Activated T-helper 17 cell treated with anti-CD3 and anti-CD28 coated beads, Interleukin-2, amount 50 U/mL, for 72 hours (primary cell): Measurements from ENCODE around the gene STUB1. TPM values are rescaled to one million over a fixed set of nuclear protein-coding genes. Genes with fewer than 3 reads are reported as not detected.
"Not testable (repeated sequence)": the region's sequence is repeated elsewhere in the genome, so short reads cannot be mapped to it uniquely, and the experiment has no call there.

Experiments used
- ATAC-seq: fragments of 150-1000 bp; cut with Tn5 transposase; replicated peaks from 2 replicates; pipeline ENCODE4 v1.10.0; 2021; ENCODE audit warnings: mild to moderate bottlenecking, moderate library complexity
- H3K27ac Mint-ChIP-seq: one replicate; pipeline ENCODE4 v1.8.0; 2022; ENCODE audit warnings: mixed read lengths
- H3K27me3 Mint-ChIP-seq: one replicate; pipeline ENCODE4 v1.8.0; 2022; ENCODE audit warnings: mixed read lengths
- H3K36me3 Mint-ChIP-seq: one replicate; pipeline ENCODE4 v1.8.0; 2022; ENCODE audit warnings: low read depth, mild to moderate bottlenecking, mixed read lengths
- H3K4me1 Mint-ChIP-seq: one replicate; pipeline ENCODE4 v1.8.0; 2022; ENCODE audit warnings: mixed read lengths
- H3K4me3 Mint-ChIP-seq: one replicate; pipeline ENCODE4 v1.8.0; 2022; ENCODE audit warnings: mild to moderate bottlenecking, mixed read lengths
- H3K9me3 Mint-ChIP-seq: one replicate; pipeline ENCODE4 v1.8.0; 2022; ENCODE audit warnings: mixed read lengths
- total RNA-seq, 2 donors: library from RNA; stranded (reverse); gene quantifications; one replicate each; pipeline ENCODE4 v1.2.3, GENCODE V29; 2022

The STUB1 gene
- total RNA-seq, 2 donors from 2014 or later, result 47.5 to 98.2 TPM

DNA sequence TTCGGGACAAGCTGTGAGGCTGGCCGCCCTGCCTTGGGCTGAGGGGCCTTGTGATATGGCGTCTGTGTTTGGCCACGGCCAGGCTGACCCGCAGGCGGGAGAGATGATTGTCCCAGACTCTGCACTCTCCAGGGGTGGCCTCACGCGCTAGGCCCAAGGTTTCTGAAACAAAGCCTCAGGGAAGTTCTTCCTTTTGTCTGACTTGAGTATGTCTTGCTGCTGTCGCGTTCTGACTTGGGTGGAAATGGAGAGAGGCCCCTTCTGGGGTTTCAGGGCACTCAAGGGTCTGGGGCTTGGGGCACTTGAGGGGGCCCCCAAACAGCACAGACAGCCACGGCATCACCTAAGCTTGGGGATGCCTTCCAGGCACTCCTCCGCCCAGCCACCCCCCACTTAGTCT lies 30.9 kb downstream of the STUB1 start:
- Mint-ChIP-seq H3K4me3 (no peak overlapping the region), H3K4me1 (no peaks in the 10 kb centered on the region), H3K36me3 (no peaks in the 10 kb centered on the region), H3K27me3 (peaks cover 12% of the 10 kb centered on the region), H3K27ac (no peak overlapping the region), H3K9me3 (no peaks in the 10 kb centered on the region)
- no peak for ATAC-seq

DNA sequence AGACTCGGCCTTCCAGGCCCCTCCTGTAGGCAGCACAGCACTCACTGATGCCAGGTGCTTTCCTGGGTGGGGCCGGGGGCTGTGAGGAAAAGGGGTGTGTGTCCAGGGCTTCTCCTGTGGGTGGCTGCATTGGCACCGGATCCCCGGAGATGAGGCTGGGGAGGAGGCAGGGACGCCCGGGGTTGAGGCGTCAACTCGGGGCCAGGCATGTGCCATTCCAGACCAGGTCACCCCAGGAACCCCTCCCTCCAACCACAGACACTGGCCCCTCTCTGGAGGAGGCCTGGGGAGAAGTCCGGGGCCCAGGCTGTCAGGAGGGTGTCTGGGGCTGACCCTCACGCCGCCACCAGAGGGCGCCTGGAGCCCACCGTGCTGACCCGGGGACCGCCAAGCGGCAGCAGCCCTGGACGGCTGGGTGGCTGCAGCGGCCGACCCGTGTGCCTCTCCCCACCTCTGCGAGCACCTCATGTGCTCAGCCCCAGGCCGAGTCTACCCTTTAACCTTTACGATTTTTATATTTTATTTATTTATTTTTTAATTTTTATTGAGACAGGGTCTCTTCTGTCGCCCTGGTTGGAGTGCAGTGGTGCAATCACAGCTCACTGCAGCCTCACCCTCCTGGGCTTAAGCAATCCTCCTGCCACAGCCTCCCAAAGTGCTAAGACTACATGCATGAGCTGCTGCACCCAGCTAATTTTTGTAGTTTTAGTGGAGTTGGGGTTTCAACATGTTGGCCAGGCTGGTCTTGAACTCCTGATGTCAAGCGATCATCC lies 31.5 kb downstream of the STUB1 start:
- peak; percentile 70 for ATAC-seq
- no peaks in the 10 kb centered on the region for H3K4me1 Mint-ChIP-seq
- peaks cover 8% of the 10 kb centered on the region for H3K27me3 Mint-ChIP-seq
- no peaks in the 10 kb centered on the region for H3K9me3 Mint-ChIP-seq
- no peak overlapping the region for H3K4me3 Mint-ChIP-seq
- no peak overlapping the region for H3K27ac Mint-ChIP-seq
- no peaks in the 10 kb centered on the region for H3K36me3 Mint-ChIP-seq

- not testable (repeated sequence) for H3K36me3 Mint-ChIP-seq, ATAC-seq, H3K9me3 Mint-ChIP-seq, H3K27me3 Mint-ChIP-seq, H3K27ac Mint-ChIP-seq, H3K4me3 Mint-ChIP-seq, H3K4me1 Mint-ChIP-seq
Measured at GRCh38 chr16:712740-713250, 32.6 kb downstream of the STUB1 start.

DNA sequence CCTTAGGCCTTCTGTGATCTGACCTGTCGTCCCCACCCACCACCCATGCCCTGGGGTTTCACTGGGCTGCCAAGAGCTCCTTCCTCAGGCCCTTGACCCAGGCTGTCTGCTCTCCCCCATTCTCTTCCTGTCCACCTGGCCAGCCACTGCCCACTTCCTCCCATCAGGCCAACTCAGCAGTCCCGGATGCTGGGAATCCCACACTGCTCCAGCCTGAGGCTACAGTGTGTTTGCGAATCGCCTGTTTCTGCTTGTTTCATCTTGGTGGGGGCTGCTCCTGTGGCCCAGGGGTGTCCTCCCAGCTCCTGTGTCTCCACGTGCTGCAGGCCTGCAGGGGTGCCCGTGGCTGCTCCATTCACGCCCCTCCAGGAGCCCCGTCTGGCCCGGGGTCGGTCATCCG lies 33.9 kb downstream of the STUB1 start:
- H3K4me1 Mint-ChIP-seq, result no peaks in the 10 kb centered on the region
- no peak overlapping the region for H3K4me3 Mint-ChIP-seq
- no peak for ATAC-seq
- H3K36me3 Mint-ChIP-seq, result no peaks in the 10 kb centered on the region
- no peaks in the 10 kb centered on the region for H3K9me3 Mint-ChIP-seq
- no peaks in the 10 kb centered on the region for H3K27me3 Mint-ChIP-seq
- H3K27ac Mint-ChIP-seq, result no peak overlapping the region

DNA sequence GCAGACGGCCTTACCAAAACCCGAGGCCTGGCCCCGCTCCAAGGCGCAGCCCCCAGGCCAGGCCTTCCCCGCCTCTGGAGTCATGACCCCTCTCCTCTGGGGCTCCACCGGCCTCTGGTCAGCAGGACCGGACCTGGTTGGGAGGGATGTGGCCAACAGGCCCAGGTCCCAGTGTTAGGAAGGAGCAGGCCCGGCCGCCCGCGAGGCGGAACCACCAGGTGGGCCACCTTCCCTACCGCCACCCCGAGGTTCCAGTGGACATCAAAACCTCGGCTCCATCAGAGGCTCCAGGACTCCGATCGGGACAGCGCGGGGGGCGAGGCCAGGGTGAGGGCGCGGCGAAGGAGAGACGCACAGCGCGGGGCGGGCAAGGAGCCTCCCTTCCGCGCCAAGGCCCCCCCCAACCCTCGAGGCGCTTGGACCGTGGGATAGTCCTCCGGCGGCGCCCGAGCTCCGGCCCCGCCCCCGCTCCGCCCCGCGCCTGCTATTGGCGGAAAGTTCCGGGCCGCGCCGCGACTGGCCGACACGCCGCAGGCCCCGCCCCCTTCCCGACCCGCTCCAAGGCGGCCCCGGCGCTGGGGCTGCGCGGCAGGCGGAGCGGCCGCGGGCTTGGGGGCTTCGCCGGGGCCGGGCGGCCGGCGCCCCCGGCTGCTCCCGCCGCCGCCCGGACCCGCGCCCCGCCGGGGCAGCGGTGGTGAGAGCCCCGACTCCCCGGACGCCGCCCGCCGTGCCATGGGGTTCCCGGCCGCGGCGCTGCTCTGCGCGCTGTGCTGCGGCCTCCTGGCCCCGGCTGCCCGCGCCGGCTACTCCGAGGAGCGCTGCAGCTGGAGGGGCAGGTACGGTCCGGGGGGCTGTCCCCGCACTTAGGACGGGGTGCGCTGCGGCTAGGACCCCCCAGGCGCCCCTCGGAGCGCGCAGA lies 34.6 kb downstream of the STUB1 start, which contains the start of gene METRN:
Gene METRN, plus strand, starts transcription at position 561 of the 919 bp plus-strand sequence. Its CDS starts 172 bp downstream, at position 733.
- Mint-ChIP-seq H3K4me3 (peak within 1 kb of the TSS; percentile 44), H3K36me3 (no peaks in the 10 kb centered on the region), H3K4me1 (no peaks in the 10 kb centered on the region), H3K9me3 (no peaks in the 10 kb centered on the region), H3K27me3 (no peaks in the 10 kb centered on the region), H3K27ac (no peak within 1 kb of the TSS)
- peak; percentile 93 for ATAC-seq

DNA sequence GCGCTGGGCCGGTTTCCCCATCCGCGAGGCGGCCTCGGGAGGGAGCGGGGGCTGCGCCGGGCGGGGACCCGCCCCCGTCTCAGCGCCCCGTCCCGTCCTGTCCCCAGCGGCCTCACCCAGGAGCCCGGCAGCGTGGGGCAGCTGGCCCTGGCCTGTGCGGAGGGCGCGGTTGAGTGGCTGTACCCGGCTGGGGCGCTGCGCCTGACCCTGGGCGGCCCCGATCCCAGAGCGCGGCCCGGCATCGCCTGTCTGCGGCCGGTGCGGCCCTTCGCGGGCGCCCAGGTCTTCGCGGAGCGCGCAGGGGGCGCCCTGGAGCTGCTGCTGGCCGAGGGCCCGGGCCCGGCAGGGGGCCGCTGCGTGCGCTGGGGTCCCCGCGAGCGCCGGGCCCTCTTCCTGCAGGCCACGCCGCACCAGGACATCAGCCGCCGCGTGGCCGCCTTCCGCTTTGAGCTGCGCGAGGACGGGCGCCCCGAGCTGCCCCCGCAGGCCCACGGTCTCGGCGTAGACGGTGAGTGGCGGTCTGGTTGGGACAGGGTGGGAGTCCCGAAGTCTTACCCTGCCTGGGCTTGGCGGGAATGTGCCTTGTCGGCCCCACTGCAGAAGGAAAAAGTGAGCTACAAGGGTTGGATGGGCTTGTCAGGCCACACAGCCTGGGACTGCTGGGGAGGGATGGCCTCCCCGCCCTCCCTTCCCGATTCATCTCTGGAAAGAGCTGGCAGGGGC lies 35.4 kb downstream of the STUB1 start:
- H3K27ac Mint-ChIP-seq, result no peak overlapping the region
- H3K4me3 Mint-ChIP-seq, result peak overlapping the region; percentile 44
- no peaks in the 10 kb centered on the region for H3K9me3 Mint-ChIP-seq
- ATAC-seq, result peak; percentile 6
- H3K27me3 Mint-ChIP-seq, result no peaks in the 10 kb centered on the region
- H3K36me3 Mint-ChIP-seq, result no peaks in the 10 kb centered on the region
- no peaks in the 10 kb centered on the region for H3K4me1 Mint-ChIP-seq

DNA sequence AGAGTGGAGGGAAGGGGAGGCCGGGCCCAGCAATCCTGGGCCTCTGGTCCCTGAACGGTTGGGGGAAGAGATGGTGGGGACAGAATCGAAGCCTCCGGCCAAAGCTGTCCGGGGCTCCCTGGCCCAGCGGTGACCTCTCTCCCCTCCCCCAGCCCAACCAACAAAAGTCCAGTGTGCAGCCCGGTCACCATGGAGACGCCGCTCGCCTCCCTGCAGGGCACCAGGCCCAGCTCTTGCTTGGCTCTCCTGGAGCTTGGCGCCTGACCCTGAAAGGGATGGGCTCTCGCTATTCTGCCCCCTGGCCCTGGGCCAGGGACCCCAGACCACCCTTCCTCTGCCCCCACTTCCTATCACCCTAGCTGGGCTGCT lies 36.0 kb downstream of the STUB1 start:
- Mint-ChIP-seq H3K4me1 (no peaks in the 10 kb centered on the region), H3K9me3 (no peaks in the 10 kb centered on the region), H3K4me3 (peak overlapping the region; percentile 44), H3K36me3 (no peaks in the 10 kb centered on the region), H3K27ac (no peak overlapping the region), H3K27me3 (no peaks in the 10 kb centered on the region)
- ATAC-seq, result no peak

DNA sequence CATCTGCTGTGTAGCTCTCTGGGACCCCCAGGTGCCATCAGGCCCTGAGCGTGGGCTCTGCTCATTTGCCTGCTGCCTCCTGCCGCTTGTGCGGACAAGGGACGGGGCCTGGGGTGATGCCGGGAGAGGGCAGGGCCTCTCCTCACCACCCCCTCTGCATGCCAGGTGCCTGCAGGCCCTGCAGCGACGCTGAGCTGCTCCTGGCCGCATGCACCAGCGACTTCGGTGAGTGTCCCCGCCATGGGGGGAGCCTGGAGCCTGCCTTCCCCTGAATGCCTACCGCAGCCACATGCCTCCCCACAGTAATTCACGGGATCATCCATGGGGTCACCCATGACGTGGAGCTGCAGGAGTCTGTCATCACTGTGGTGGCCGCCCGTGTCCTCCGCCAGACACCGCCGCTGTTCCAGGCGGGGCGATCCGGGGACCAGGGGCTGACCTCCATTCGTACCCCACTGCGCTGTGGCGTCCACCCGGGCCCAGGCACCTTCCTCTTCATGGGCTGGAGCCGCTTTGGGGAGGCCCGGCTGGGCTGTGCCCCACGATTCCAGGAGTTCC lies 36.6 kb downstream of the STUB1 start:
- no peak for ATAC-seq
- Mint-ChIP-seq H3K36me3 (no peaks in the 10 kb centered on the region), H3K4me3 (peak overlapping the region; percentile 44), H3K4me1 (no peaks in the 10 kb centered on the region), H3K27ac (no peak overlapping the region), H3K9me3 (no peaks in the 10 kb centered on the region), H3K27me3 (no peaks in the 10 kb centered on the region)

GRCh38 chr16:717450-718245 lies 37.4 kb downstream of the STUB1 start:
- H3K4me3 Mint-ChIP-seq, result no peak overlapping the region
- ATAC-seq, result no peak
- H3K27me3 Mint-ChIP-seq, result no peaks in the 10 kb centered on the region
- no peaks in the 10 kb centered on the region for H3K36me3 Mint-ChIP-seq
- no peak overlapping the region for H3K27ac Mint-ChIP-seq
- no peaks in the 10 kb centered on the region for H3K9me3 Mint-ChIP-seq
- no peaks in the 10 kb centered on the region for H3K4me1 Mint-ChIP-seq

DNA sequence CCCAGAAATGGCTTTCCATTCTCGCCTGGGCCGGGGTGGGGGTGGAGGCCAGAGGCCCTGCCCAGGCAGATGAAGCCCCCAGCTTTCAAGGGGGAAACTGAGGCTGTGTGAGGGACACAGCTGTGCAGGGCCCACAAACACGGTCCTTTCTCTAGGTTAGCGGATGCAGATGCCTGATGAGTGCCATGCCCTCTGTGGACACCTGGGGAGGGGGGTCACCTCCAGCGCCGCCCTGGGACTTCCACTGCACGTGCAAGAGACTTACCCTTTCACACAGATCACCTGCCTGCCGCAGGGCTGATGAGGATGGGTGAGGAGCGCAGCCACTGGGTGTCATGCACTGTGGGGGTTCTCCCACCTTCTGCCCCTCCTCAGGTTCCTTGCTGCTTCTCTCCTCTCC lies 38.2 kb downstream of the STUB1 start:
- no peaks in the 10 kb centered on the region for H3K27me3 Mint-ChIP-seq
- no peaks in the 10 kb centered on the region for H3K9me3 Mint-ChIP-seq
- H3K27ac Mint-ChIP-seq, result no peak overlapping the region
- no peak overlapping the region for H3K4me3 Mint-ChIP-seq
- H3K4me1 Mint-ChIP-seq, result no peaks in the 10 kb centered on the region
- ATAC-seq, result no peak
- H3K36me3 Mint-ChIP-seq, result no peaks in the 10 kb centered on the region

DNA sequence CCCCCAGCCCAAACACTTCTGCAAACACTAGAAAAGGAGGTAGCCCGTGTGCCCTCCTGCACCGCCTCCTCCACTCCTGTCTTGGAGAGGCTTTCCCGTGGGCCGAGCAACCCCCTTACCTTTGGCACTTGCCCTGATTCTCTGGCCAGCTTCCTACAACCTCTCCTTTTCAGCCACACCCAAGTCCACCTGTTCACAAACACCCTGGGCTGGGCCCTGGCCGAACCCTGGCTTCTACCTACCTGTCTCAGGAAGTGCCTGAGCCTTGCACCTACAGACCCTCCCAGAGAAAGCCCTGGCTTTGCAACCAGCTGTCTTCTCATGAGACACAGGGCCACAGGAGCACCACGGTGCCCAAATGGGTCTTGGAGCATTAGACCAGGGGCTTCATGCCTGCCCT lies 38.7 kb downstream of the STUB1 start:
- Mint-ChIP-seq H3K9me3 (no peaks in the 10 kb centered on the region), H3K27me3 (no peaks in the 10 kb centered on the region), H3K4me1 (no peaks in the 10 kb centered on the region), H3K4me3 (peak overlapping the region; percentile 80), H3K27ac (no peak overlapping the region), H3K36me3 (no peaks in the 10 kb centered on the region)
- ATAC-seq, result no peak

DNA sequence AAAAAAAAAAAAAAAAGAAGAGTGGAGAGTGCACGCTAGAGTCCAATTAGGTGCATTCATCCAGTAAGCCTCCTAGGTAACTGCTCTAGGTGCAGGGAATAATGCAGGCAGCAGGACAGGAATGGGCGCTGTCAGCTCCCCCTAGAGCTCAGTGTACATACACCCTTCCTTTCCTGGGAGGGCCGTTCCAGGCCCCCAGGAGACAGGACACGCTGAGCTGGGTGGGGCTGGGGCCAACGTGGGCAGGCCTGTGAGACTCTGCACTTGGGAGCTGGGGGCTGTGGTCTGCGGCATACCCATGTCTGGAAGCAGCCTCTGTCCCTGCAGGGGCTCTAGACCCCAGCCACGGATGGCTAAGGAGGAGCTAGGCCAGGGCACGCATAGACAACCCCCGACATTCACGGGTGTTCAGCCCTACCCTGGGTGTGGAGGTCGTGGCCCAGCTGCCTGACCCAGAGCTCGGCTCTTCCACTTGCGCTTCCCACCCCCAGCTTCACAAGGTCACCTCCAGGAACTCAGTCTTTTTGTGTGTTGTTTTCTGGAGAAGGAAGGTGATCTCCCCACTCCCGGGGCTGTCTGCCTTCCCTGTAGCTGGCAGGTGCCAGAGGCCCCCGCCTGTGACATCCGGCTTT lies 39.7 kb downstream of the STUB1 start:
- peak overlapping the region; percentile 80 for H3K4me3 Mint-ChIP-seq
- peak; percentile 3 for ATAC-seq
- no peaks in the 10 kb centered on the region for H3K4me1 Mint-ChIP-seq
- H3K9me3 Mint-ChIP-seq, result no peaks in the 10 kb centered on the region
- H3K27me3 Mint-ChIP-seq, result no peaks in the 10 kb centered on the region
- H3K36me3 Mint-ChIP-seq, result no peaks in the 10 kb centered on the region
- H3K27ac Mint-ChIP-seq, result peak overlapping the region; percentile 66

DNA sequence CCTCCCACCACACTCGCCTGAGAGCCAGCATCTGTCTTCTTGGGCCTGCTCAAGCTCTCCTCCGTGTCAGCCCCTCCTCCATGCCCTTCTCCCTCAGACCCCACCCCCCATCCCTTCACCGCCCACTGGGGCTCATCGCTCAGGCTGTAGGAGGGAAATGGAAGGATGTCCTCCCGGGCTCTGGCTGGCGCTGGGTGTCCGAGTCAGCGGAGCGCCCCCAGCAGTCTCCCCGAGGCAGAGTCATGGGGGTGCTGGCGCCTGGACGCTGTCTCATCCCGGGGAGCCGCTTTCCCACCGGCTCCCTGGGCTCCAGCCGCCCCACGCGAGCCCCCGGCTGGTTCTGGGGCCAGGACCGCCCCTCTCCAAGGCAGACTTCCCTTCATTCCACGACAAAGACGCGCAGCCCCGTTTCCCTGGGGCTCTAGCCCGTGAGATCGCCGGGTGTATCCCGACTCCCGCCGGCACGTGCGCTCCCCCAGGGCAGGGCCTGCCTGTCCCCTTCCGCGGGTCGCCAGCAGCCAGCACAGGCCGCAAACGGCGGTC lies 40.3 kb downstream of the STUB1 start:
- H3K9me3 Mint-ChIP-seq, result no peaks in the 10 kb centered on the region
- peak; percentile 57 for ATAC-seq
- no peaks in the 10 kb centered on the region for H3K4me1 Mint-ChIP-seq

More for the DNA sequence above, 40.3 kb downstream of the STUB1 start:
- H3K36me3 Mint-ChIP-seq, result no peaks in the 10 kb centered on the region
- peak overlapping the region; percentile 66 for H3K27ac Mint-ChIP-seq
- no peaks in the 10 kb centered on the region for H3K27me3 Mint-ChIP-seq
- peak overlapping the region; percentile 80 for H3K4me3 Mint-ChIP-seq
